Osteocyte (in vitro differentiated cells): ENCODE results near the gene TMEM80. TPM values are rescaled to one million over a fixed set of nuclear protein-coding genes. Genes with fewer than 3 reads are reported as not detected.

Experiments used
- DNase-seq: peaks from one replicate; pipeline ENCODE4 v3.0.0; 2021; ENCODE audit warnings: mixed read lengths; ENCODE audit not compliant: unreplicated experiment; ENCODE audit errors: extremely low spot score
- H3K27ac Mint-ChIP-seq: one replicate; pipeline ENCODE4 v1.8.0; 2021; ENCODE audit warnings: mild to moderate bottlenecking, mixed read lengths; ENCODE audit not compliant: unreplicated experiment
- H3K27me3 Mint-ChIP-seq: one replicate; pipeline ENCODE4 v1.8.0; 2021; ENCODE audit warnings: mixed read lengths; ENCODE audit not compliant: unreplicated experiment
- H3K36me3 Mint-ChIP-seq: one replicate; pipeline ENCODE4 v1.8.0; 2021; ENCODE audit warnings: mixed read lengths; ENCODE audit not compliant: unreplicated experiment
- H3K4me1 Mint-ChIP-seq: one replicate; pipeline ENCODE4 v1.8.0; 2021; ENCODE audit warnings: mixed read lengths; ENCODE audit not compliant: unreplicated experiment
- H3K4me3 Mint-ChIP-seq: one replicate; pipeline ENCODE4 v1.8.0; 2021; ENCODE audit warnings: mild to moderate bottlenecking, moderate library complexity, mixed read lengths; ENCODE audit not compliant: unreplicated experiment
- H3K9me3 Mint-ChIP-seq: one replicate; pipeline ENCODE4 v1.8.0; 2021; ENCODE audit warnings: mixed read lengths; ENCODE audit not compliant: unreplicated experiment
- CTCF ChIP-seq: fragments of 200-600 bp; sonication (generic); IDR thresholded peaks from 2 replicates; pipeline ENCODE4 v1.5.0; 2021; ENCODE audit warnings: antibody characterized with exemption, mild to moderate bottlenecking, moderate library complexity
- total RNA-seq: library from RNA; stranded (reverse); gene quantifications from 2 replicates; pipeline ENCODE4 v1.2.1, GENCODE V29; 2021

The TMEM80 gene
- total RNA-seq, 1 donor from 2014 or later: 43.9 TPM

DNA sequence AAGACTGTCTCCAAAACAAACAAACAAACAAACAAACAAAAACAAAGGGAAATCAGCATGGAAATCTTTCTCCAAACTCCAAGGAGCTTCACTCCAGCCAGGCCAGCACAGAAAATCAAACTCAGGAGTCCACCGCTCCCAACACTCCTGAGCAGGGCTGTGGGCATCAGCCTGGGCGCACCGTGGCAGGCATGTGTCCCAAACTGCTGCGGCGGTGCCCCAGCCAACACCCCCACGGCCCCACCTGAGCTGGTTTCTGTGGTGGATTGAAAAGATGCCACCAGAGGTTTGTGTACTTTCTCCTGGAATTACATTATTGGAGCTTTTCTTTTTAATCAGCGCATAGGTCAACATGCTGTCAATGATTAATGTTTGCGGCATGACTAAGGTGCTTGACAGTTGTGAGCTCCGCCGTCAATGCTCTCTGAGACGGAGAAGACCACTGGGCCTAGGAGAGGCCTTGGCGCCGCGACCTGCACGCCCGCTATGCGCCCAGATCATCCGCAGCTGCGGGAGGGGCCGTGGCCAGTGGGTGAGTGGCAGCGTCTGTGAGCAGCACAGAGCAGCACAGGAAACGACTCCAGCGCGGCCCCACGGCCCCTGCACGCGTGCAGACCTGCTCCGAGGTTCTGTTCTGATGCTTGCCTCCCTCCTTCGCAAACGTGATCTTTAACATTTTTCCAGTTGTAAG is 40.4 kb upstream of the TMEM80 start:
- Mint-ChIP-seq H3K4me3 (no peak overlapping the region), H3K9me3 (no peaks in the 10 kb centered on the region), H3K4me1 (no peaks in the 10 kb centered on the region), H3K27me3 (no peaks in the 10 kb centered on the region), H3K36me3 (peaks cover 25% of the 10 kb centered on the region), H3K27ac (no peak overlapping the region)
- no peak for DNase-seq
- no peak for TF ChIP-seq CTCF

DNA sequence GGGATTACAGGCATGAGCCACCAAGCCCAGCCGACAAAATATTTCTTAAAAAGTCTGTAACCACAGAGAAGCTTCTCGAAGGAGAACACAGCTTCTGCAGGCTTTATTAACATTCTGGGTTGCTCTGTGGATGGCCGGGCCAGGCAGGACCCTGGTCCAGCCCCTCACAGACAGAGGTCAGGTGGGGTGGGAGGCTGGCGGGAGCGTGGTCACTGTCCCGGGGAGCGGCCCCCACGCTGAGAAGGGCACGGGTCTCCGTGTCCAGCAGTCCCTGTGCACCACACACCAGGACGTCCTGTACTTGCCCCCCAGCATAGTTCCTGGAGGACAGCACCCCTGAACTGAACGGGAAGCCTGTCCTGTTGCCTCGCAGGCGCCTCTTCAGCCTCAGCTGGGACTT is 39.2 kb upstream of the TMEM80 start:
- no peak for TF ChIP-seq CTCF
- no peaks in the 10 kb centered on the region for H3K27me3 Mint-ChIP-seq
- H3K4me1 Mint-ChIP-seq: no peaks in the 10 kb centered on the region
- peaks cover 22% of the 10 kb centered on the region for H3K36me3 Mint-ChIP-seq
- no peak for DNase-seq
- H3K4me3 Mint-ChIP-seq: no peak overlapping the region
- H3K27ac Mint-ChIP-seq: no peak overlapping the region
- no peaks in the 10 kb centered on the region for H3K9me3 Mint-ChIP-seq

- Mint-ChIP-seq H3K4me3 (no peak overlapping the region), H3K9me3 (no peaks in the 10 kb centered on the region), H3K27me3 (no peaks in the 10 kb centered on the region), H3K27ac (no peak overlapping the region), H3K36me3 (peaks cover 22% of the 10 kb centered on the region), H3K4me1 (no peaks in the 10 kb centered on the region)
- DNase-seq: no peak
- TF ChIP-seq CTCF: no peak
Observed at GRCh38 chr11:656866-657265, 38.8 kb upstream of the TMEM80 start.

DNA sequence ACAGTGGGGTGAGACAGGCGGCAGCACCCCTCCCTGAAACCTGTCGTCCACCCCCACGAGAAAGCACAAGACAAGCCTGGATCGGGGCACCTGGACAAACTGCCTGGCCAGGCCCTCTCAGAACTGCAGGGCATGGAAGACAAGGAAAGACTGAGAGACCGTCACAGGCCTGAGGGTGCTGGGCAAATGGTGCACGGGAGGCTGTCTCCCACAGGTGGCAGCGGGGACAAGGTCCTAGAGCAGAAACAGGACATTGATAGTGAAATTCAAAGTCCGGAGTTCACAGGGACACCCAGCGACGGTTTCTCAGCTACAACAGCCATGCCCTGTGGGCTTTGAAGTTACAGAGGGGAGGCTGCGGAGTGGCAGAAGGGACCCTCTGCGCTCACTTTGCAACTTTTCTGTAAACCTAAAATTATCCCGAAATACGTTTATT is 37.9 kb upstream of the TMEM80 start:
- Mint-ChIP-seq H3K4me1 (no peaks in the 10 kb centered on the region), H3K27ac (no peak overlapping the region), H3K9me3 (no peaks in the 10 kb centered on the region), H3K4me3 (no peak overlapping the region), H3K36me3 (peaks cover 19% of the 10 kb centered on the region), H3K27me3 (no peaks in the 10 kb centered on the region)
- TF ChIP-seq CTCF: no peak
- DNase-seq: no peak

GRCh38 chr11:659532-660085 is 36.0 kb upstream of the TMEM80 start:
- H3K4me1 Mint-ChIP-seq: no peaks in the 10 kb centered on the region
- no peak for TF ChIP-seq CTCF
- no peaks in the 10 kb centered on the region for H3K9me3 Mint-ChIP-seq
- H3K27ac Mint-ChIP-seq: peak overlapping the region; percentile 18
- no peak overlapping the region for H3K4me3 Mint-ChIP-seq
- H3K36me3 Mint-ChIP-seq: peaks cover 19% of the 10 kb centered on the region
- no peak for DNase-seq
- no peaks in the 10 kb centered on the region for H3K27me3 Mint-ChIP-seq
